AG04450 (cell line): ENCODE results near the gene ACSL6. TPM values are rescaled to one million over a fixed set of nuclear protein-coding genes. Genes with fewer than 3 reads are reported as not detected.

Experiments used
- CTCF ChIA-PET: fragments of 300-600, 350-600 bp; formaldehyde crosslinking; extraction: SDS; loops from one replicate; lab custom pipeline; 2022; ENCODE audit warnings: antibody characterized with exemption, inconsistent platforms; lab: Charles Lee
- POLR2A ChIA-PET: fragments of 350-600 bp; formaldehyde crosslinking; extraction: SDS; loops from one replicate; lab custom pipeline; 2021; ENCODE audit warnings: antibody characterized with exemption, inconsistent platforms; lab: Yijun Ruan, JAX
- DNase-seq: peaks from one replicate; pipeline ENCODE4 v3.0.0-alpha.2; 2011; ENCODE audit warnings: low read depth, low spot score
- H3K27ac ChIP-seq: one replicate; pipeline ENCODE4 v1.5.1; 2012; ENCODE audit warnings: low read depth, low read length, control low read depth
- H3K27me3 ChIP-seq: one replicate; pipeline ENCODE4 v1.6.0; 2012; ENCODE audit warnings: low read length; ENCODE audit not compliant: control insufficient read depth, insufficient read depth
- H3K4me3 ChIP-seq: 2 replicates; pipeline ENCODE4 v1.5.1; 2011; ENCODE audit warnings: mild to moderate bottlenecking, low read depth, low read length, control low read depth
- H3K9me3 ChIP-seq: 2 replicates; pipeline ENCODE4 v1.5.1; 2012; ENCODE audit warnings: low read length; ENCODE audit not compliant: control insufficient read depth, insufficient read depth
- polyA plus RNA-seq: library from polyadenylated mRNA; depleted of rRNA; stranded (reverse); fragments of >200 nt; gene quantifications from 2 replicates; pipeline ENCODE4 v1.2.3, GENCODE V29; 2011
- TF ChIP-seq, protein P1 (sequence below): IDR thresholded peaks from 2 replicates; pipeline ENCODE4 v1.5.1; 2011; ENCODE audit warnings: low read depth, low read length, control low read depth, inconsistent platforms

ACSL6 gene
- polyA plus RNA-seq, 1 experiment, result not detected

DNA sequence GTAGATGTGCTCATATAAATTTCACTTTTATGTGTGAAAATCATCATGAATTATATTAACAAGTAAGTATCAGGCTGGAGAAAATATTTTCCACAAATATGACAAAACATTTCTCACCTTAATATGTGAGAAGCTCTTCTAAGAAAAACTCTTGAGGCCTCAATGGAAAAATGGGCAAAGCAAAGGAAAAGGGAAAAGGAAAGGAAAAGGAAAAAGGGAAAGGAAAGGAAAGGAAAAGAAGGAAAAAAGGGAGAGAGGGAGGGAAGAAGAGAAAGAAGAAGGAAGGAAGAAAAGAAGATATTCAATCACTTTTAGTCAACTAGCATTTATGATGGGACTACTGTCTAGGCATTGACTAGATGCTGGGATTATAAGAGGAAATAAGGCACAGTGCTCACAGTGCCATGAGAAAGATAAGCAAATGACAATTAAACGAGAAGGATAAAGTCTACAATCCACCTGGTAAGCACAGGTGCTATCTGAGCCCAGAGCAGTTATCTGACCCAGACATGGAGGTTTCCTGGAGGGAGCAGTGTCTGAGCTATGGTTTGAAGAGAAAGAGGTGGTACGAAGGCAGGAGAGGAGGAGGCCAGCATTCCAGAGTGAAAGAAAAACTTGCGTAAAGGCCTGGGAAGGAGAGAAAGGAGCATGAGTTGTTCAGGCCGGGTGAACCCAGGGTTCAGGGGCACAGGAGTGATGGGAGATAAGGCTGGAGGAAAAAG lies 18.3 kb upstream of the ACSL6 start:
- H3K27ac ChIP-seq, result no peak overlapping the region
- H3K4me3 ChIP-seq, result no peak overlapping the region
- ChIA-PET CTCF (interaction anchor here (0.7 kb wide), 1 partner anchor 150 kb away, joined by 6 read pairs; no protein-coding TSS in a partner anchor), POLR2A (no interaction called here)
- DNase-seq, result no peak
- H3K27me3 ChIP-seq, result no peaks in the 10 kb centered on the region
- H3K9me3 ChIP-seq, result no peaks in the 10 kb centered on the region
- TF ChIP-seq, protein P1, sequence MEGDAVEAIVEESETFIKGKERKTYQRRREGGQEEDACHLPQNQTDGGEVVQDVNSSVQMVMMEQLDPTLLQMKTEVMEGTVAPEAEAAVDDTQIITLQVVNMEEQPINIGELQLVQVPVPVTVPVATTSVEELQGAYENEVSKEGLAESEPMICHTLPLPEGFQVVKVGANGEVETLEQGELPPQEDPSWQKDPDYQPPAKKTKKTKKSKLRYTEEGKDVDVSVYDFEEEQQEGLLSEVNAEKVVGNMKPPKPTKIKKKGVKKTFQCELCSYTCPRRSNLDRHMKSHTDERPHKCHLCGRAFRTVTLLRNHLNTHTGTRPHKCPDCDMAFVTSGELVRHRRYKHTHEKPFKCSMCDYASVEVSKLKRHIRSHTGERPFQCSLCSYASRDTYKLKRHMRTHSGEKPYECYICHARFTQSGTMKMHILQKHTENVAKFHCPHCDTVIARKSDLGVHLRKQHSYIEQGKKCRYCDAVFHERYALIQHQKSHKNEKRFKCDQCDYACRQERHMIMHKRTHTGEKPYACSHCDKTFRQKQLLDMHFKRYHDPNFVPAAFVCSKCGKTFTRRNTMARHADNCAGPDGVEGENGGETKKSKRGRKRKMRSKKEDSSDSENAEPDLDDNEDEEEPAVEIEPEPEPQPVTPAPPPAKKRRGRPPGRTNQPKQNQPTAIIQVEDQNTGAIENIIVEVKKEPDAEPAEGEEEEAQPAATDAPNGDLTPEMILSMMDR, result no peak

DNA sequence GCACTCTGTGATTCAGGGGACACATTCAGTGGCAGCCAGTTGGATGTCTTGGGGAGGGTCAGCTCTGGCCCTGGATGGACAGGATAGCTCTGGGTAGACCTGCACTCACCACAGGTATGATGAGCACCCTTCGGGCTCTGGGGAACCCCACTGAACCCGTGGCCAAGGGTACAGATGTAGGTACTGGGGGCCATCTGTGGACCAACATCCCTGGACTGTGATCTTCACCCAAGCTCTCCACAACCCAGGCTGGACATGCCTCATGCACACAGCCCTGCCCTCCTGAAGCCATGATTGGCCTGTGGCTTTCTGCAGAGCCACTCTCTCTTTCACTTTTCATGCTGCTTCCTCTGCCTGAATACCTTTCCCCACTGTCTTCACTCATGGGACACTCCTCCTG lies 15.6 kb upstream of the ACSL6 start:
- H3K4me3 ChIP-seq, result no peak overlapping the region
- POLR2A ChIA-PET, result no interaction called here
- CTCF ChIA-PET, result no interaction called here
- H3K9me3 ChIP-seq, result no peaks in the 10 kb centered on the region
- DNase-seq, result no peak
- no peak overlapping the region for H3K27ac ChIP-seq
- TF ChIP-seq, protein P1, result no peak
- H3K27me3 ChIP-seq, result no peaks in the 10 kb centered on the region

DNA sequence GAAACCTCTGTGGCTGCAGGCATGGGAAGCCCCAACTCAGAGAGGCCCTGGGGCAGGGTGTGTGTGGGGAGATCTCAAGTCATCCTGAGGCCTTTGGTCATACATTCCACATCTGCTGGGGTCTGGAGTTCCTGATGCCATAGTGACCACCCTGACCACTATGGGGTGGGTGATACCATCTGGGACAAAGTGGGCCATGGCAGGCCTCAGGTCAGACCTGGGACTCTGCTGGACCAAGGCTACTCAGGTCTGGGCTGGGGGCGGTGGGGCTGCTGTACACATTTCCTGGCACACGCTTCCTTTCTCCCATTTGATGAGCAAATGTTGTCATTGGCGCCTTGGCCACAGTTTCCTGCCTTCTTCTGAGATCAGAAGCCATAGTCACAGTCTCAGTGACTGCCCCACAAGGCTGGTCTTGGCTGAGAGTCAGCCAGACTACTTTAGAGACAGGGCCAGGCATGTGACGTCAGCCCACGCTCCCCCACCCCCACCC lies 15.1 kb upstream of the ACSL6 start:
- H3K27me3 ChIP-seq, result no peaks in the 10 kb centered on the region
- TF ChIP-seq, protein P1, result no peak
- ChIA-PET POLR2A (no interaction called here), CTCF (no interaction called here)
- DNase-seq, result no peak
- H3K9me3 ChIP-seq, result no peaks in the 10 kb centered on the region
- no peak overlapping the region for H3K4me3 ChIP-seq
- no peak overlapping the region for H3K27ac ChIP-seq

DNA sequence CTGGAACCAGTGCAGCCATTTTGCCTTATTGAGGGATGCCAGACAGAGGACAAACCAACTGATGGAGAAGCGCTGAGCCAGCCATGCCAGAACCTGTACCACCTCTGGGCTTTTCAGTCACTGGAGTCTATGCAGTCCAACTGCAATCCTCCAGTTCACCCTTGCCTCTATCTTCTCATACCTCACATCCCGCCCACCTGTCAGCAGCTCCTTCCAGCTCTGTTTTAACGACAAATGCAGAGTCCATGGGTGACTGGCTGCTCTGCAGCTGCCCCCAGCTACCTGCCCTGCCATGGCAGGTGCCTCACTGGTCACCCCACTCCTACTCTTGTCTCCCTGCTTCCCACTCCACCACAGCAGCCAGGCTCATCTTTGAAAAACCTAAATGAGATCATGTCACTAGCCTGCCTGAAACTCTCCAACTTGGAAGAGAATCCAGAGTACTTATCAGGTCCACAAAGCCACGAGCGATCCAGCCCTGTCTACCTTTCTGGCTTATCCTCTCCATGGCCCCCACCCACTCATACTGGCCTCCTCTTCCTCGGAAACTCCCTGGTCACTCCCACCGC lies 14.0 kb upstream of the ACSL6 start:
- H3K4me3 ChIP-seq, result no peak overlapping the region
- TF ChIP-seq, protein P1, result no peak
- CTCF ChIA-PET, result no interaction called here
- no peak for DNase-seq
- no peaks in the 10 kb centered on the region for H3K27me3 ChIP-seq
- H3K27ac ChIP-seq, result no peak overlapping the region
- POLR2A ChIA-PET, result no interaction called here
- no peaks in the 10 kb centered on the region for H3K9me3 ChIP-seq

DNA sequence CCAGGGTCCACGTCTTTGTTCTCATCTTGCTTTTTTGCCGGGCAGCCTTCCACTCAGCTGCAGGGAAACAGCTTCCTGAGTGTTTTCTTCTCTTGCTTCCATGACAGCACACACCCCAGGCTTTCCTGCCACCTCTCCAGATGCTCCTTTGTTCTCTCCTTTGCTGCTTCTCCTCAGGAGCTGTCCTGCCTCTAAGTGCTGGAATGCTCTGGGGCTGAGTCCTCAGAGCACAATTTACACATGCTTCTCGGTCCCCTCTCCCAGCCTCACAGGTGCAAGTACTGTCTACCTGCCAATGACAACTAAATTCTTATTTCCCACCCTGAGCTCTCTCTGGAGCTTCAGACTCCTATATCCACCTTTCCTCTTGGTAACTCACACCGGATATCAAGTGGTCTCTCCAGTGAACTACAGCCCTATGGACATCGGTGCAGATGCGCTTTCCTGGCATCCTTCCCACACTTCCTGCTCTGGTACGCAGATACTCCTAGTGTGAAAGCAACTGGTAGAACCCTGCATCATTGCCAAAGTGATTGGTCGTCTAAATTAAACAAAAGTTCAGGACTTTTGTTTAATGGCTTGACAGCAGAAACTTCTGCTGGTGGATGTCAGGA lies 13.4 kb upstream of the ACSL6 start:
- Histone ChIP-seq H3K27ac (no peak overlapping the region), H3K4me3 (no peak overlapping the region), H3K9me3 (no peaks in the 10 kb centered on the region), H3K27me3 (no peaks in the 10 kb centered on the region)
- POLR2A ChIA-PET, result no interaction called here
- TF ChIP-seq, protein P1, result no peak
- no peak for DNase-seq
- CTCF ChIA-PET, result no interaction called here
